HG03175 (cell line): ENCODE measurements around the gene TUBB3.
A peak's percentile ranks its signal among the peaks of the same experiment; 100 is the strongest.
"Not testable (repeated sequence)": the region's sequence is repeated elsewhere in the genome, so short reads cannot be mapped to it uniquely, and the experiment has no call there.

ENCODE experiments used
- ATAC-seq: cut with Tn5 transposase; IDR thresholded peaks from one replicate; pipeline ENCODE4 v1.9.1; 2021; ENCODE audit warnings: mild to moderate bottlenecking, moderate library complexity; ENCODE audit not compliant: unreplicated experiment

TUBB3 gene

GRCh38 chr16:89900885-89901284, 22.3 kb upstream of the TUBB3 start:
- no peak for ATAC-seq

DNA sequence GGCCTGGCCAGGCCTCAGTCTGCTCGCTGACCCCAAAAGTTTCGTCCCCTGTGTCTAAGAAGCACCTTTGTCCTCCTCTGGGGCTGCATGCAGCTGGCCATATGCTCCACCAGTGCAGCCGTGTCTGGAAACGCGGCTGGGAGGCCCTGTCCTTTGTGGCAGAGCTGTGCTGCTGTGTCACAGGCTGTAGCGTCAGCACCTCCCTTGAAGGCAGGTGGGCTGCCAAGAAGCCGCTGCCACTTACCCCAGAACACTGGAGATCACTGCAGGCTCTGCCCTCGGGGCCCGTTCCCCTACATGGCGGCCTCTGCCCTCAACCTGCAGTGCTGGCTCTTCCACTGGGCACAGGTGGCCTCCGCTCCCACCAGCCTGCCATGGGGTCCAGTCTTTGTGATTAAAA, 20.2 kb upstream of the TUBB3 start:
- no peak for ATAC-seq

DNA sequence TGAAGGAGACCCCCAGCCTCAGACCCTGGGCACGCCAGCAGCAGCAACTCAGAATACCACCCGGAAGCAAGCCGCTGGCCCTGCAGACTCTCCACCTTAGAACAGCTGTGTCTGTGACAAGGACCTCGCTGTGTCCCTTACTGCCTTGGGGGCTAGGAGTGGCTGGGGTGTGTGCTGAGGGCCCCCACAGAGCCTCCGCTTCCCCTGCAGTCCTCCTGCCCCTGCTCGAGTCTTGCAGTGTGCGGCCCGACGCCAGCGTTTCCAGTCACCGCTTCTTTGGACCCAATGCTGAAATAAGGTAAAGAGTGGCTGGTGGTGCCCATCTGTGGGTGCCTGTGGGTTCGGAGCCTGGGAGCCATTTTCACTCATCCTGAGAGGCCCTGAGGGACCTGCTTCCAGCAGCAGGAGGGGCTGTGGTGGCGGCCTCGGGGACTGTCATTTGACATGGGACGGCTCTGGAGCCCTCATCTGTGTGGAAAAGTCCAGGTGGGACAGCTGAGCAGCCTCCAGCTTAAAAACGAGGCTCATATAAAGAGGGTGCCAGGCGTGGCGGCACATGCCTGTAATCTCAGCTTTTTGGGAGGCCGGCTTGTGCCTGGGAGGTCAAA, 19.1 kb upstream of the TUBB3 start:
- no peak for ATAC-seq

- no peak for ATAC-seq
Measured at GRCh38 chr16:89904606-89905510, 18.3 kb upstream of the TUBB3 start.

DNA sequence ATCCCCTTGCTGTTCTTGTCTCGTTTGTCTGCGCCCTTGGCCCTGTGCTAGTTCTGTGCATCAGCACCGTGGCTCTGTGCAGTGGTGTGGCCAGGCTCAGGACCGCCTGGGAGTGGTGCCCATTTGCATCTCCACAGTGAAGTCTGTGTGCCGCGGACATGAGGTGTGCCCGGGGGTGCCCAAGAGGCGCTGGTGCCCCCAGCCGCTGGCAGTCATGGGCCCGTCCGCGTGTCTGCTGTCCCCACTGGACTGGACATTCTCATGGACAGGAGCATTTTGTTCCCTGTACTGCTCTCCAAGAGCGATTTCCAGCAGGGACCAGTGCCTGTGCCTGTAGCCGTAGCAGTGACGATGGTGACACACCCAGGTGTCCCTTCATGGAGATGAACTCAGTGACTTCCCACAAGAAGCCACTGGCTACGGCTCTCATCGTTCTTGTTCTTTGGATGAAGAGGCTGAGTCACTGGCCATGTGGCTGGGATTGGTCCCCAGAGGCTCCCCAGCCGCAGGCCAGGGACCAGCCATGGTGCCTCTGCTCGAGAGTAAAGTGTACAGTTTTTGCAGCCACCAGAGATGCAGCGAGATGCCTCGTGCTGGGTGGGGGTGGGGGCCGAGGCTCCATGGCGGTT, 17.5 kb upstream of the TUBB3 start:
- no peak for ATAC-seq

DNA sequence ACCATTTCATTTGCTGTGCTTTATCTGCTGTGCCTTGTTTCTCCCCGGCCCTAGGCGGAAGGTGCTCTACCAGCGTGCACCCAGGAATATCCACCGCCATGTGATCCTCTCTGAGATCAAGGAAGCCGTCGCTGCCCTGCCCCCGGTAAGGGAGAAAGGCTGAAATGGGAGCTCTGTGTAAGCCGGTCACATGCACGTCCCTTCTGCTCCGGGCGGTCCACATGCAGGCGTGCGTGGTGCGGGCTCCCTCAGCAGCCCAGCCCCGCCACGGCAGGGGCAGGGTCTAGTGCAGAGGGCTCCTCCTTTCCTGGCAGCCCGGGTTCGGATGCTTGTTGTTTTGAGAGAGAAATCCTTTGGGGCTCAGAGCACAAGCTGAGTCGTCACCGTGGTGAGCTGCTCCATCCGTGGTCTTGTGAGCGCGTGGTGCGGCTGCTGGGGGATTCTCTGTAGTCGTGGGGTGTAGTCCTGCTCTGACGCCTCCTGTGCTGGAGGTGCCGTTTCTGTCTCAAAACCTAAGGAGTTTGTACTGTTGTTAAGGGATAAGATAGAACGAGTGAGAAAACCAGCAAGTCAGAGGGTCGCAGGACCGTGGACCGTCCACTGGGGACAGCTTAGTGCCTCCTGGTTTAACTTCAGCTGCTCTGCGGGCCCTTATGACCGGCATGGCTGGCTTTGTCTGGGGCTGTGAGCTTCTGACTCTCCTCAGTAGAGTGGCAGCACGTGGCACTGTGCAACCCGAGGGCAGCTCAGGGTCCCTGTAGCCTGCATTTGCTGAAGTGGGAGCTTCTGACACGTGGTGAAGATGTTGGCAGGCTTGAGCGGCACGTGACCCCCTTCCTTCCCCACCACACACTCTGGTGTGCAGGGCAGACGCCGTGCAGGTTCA, 16.8 kb upstream of the TUBB3 start:
- ATAC-seq, result no peak

DNA sequence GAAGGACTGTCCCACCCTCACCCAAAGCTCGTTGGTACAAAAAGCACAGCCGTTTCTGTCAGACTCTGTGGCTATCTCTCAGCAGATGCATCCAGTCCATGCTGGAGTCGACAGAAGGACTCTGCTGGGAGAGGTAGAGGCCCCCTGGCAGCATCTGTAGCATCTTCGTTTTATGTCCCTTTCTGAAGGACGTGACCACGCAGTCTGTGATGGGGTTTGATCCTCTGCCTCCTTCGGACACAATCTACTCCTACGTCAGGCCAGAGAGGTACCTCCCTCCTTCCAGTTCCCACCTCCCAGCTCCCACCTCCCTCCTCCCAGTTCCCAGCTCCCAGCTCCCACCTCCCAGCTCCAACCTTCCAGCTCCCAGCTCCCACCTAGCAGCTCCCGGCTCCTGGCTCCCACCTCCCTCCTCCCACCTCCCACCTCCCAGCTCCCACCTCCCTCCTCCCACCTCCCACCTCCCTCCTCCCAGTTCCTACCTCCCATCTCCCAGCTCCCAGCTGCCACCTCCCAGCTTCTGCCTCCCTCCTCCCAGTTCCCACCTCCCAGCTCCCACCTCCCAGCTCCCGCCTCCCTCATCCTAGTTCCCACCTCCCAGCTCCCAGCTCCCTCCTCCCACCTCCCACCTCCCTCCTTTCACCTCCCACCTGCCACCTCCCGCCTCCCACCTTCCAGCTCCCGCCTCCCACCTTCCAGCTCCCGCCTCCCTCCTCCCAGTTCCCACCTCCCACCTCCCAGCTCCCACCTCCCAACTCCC, 15.9 kb upstream of the TUBB3 start:
- no peak for ATAC-seq

DNA sequence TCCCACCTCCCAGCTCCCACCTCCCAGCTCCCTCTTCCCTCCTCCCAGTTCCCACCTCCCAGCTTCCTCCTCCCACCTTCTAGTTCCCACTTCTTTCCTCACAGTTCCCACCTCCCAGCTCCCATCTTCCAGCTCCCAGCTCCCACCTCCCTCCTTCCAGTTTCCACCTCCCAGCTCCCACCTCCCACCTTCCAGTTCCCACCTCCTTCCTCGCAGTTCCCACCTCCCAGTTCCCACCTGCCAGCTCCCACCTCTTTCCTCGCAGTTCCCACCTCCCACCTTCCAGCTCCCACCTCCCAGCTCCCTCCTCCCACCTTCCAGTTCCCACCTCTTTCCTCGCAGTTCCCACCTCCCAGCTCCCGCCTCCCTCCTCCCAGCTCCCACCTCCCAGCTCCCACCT, 14.9 kb upstream of the TUBB3 start:
- no peak for ATAC-seq

DNA sequence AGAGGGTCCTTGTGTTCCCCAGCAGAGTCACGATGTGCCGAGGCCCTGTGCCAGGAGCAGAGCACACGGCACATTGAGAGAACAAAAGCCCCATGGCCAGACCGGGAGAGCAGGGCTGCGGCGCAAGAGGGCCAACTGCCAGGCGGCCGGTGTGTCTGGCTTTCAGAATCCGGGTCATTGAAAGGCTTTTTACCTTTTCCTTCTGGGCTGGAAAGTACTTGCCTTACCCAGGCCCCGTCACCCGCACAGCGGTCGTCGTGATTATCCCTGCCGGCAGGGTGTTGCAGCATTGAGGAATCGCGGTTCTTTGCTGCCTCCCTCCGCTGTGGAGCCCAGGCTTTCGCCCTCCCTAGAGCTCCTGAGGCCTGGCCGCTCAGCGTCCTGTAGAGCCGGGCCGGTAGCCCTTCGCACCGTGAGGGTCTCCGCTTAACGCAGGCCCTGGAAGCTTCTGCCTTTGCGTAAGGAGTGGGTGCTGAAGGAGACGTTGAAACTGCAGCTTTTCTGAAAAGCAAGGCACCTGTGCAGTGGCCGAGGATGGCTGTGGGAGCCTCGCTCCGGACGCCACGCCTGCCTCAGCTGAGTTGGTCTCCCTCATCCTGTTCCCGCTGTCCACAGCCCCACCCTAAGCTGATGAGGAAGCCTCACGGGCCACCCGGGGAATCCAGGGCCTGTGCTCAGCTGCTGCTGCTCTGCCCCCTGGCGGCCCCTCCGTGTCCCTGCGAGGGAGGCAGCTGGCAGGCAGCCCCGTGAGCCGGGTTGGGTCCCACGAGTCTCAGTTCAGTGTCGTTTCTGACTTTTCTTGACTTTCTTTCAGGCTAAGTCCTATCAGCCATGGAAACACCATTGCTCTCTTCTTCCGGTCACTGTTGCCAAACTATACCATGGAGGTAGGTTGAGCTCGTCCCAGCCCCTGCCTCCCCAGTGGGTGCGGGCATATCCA, 13.1 kb upstream of the TUBB3 start:
- ATAC-seq, result peak; percentile 50

GRCh38 chr16:89910717-89911354, 12.3 kb upstream of the TUBB3 start:
- no peak for ATAC-seq

DNA sequence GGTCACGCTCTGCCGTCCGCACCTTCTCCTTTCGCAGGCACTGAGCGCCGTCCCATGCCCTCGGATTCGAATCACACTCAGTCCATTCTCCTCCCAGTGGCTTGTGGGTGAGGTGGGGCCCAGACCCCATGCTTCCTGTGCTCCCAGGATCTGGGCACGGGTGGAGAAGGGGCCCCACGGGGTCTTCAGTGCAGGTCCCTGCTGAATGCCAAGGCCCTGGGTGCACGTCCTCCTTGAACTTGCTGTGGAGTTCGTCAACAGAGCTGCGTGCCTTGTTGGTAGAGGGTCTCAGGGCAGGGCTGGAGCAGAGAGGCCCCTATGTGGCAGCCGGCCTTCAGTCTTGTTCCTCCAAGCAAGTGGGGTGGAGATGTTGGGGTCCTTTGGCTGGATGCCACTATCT, 11.8 kb upstream of the TUBB3 start:
- ATAC-seq, result no peak

DNA sequence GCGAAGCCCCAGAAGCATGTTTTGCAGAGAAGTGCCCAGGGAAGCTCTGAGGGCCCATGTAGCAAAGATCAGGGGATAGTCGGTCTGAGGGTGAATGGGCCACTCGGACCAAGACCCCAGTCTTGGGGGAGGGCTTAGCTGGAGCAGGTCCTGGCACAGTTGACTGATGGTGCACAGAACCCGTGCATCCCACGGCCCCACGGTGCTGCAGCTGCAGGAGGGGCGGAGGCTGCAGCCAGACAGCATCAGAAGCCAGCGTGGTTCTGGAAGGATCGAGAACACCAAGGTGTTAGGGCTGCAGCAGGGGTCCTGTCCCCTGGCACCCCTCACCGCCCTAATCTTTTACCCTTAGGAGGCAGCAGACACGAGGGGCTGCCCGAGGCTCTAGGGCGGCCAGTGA, 11.0 kb upstream of the TUBB3 start:
- no peak for ATAC-seq

- ATAC-seq, result no peak
Measured at GRCh38 chr16:89912627-89913026, 10.5 kb upstream of the TUBB3 start.

- no peak for ATAC-seq
Measured at GRCh38 chr16:89913408-89914387, 9.4 kb upstream of the TUBB3 start.

- not testable (repeated sequence) for ATAC-seq
Measured at GRCh38 chr16:89914642-89915285, 8.4 kb upstream of the TUBB3 start.

GRCh38 chr16:89915303-89916232, 7.6 kb upstream of the TUBB3 start:
- ATAC-seq, result no peak
